Type B pancreatic cell (in vitro differentiated cells): ENCODE results near the gene LRFN2. TPM values are rescaled to one million over a fixed set of nuclear protein-coding genes. Genes with fewer than 3 reads are reported as not detected.

Experiments used
- DNase-seq: peaks from one replicate; pipeline ENCODE4 v3.0.0; 2021; ENCODE audit warnings: mixed read lengths; ENCODE audit not compliant: unreplicated experiment; ENCODE audit errors: extremely low spot score
- H3K27ac Mint-ChIP-seq: 2 replicates; pipeline ENCODE4 v1.8.0; 2021; ENCODE audit warnings: mild to moderate bottlenecking, mixed read lengths
- H3K27me3 Mint-ChIP-seq: 2 replicates; pipeline ENCODE4 v1.8.0; 2021; ENCODE audit warnings: mixed read lengths
- H3K36me3 Mint-ChIP-seq: 2 replicates; pipeline ENCODE4 v1.8.0; 2021; ENCODE audit warnings: mixed read lengths
- H3K4me1 Mint-ChIP-seq: one replicate; pipeline ENCODE4 v1.8.0; 2021; ENCODE audit warnings: mixed read lengths; ENCODE audit not compliant: unreplicated experiment
- H3K4me3 Mint-ChIP-seq: 2 replicates; pipeline ENCODE4 v1.8.0; 2021; ENCODE audit warnings: mild to moderate bottlenecking, mixed read lengths
- H3K9me3 Mint-ChIP-seq: 2 replicates; pipeline ENCODE4 v1.8.0; 2021; ENCODE audit warnings: mixed read lengths
- CTCF ChIP-seq: fragments of 200-600 bp; sonication (generic); conservative IDR thresholded peaks from 2 replicates; pipeline ENCODE4 v1.5.0; 2021; ENCODE audit warnings: antibody characterized with exemption, mild to moderate bottlenecking
- total RNA-seq: library from RNA; stranded (reverse); gene quantifications from 2 replicates; pipeline ENCODE4 v1.2.1, GENCODE V29; 2021; ENCODE audit warnings: low replicate concordance

Gene LRFN2
- total RNA-seq, 1 donor from 2014 or later: 3.4 TPM

- DNase-seq: no peak
- no peak for TF ChIP-seq CTCF
- H3K4me3 Mint-ChIP-seq: no peak overlapping the region
- peaks cover 14% of the 10 kb centered on the region for H3K4me1 Mint-ChIP-seq
- H3K9me3 Mint-ChIP-seq: no peaks in the 10 kb centered on the region
- peaks cover 14% of the 10 kb centered on the region for H3K27me3 Mint-ChIP-seq
- no peak overlapping the region for H3K27ac Mint-ChIP-seq
- H3K36me3 Mint-ChIP-seq: no peaks in the 10 kb centered on the region
Measured at GRCh38 chr6:40556881-40557280, 30.3 kb downstream of the LRFN2 start.

- DNase-seq: no peak
- Mint-ChIP-seq H3K27ac (no peak overlapping the region), H3K4me1 (peaks cover 14% of the 10 kb centered on the region), H3K36me3 (no peaks in the 10 kb centered on the region), H3K9me3 (no peaks in the 10 kb centered on the region), H3K27me3 (peaks cover 13% of the 10 kb centered on the region), H3K4me3 (no peak overlapping the region)
- no peak for TF ChIP-seq CTCF
Measured at GRCh38 chr6:40556023-40556422, 31.1 kb downstream of the LRFN2 start.

GRCh38 chr6:40555092-40555491 lies 32.1 kb downstream of the LRFN2 start:
- H3K27me3 Mint-ChIP-seq: peaks cover 10% of the 10 kb centered on the region
- H3K9me3 Mint-ChIP-seq: no peaks in the 10 kb centered on the region
- peaks cover 14% of the 10 kb centered on the region for H3K4me1 Mint-ChIP-seq
- DNase-seq: no peak
- no peak overlapping the region for H3K27ac Mint-ChIP-seq
- H3K36me3 Mint-ChIP-seq: no peaks in the 10 kb centered on the region
- no peak overlapping the region for H3K4me3 Mint-ChIP-seq
- TF ChIP-seq CTCF: no peak

- Mint-ChIP-seq H3K36me3 (no peaks in the 10 kb centered on the region), H3K4me1 (peaks cover 5% of the 10 kb centered on the region), H3K4me3 (no peak overlapping the region), H3K9me3 (no peaks in the 10 kb centered on the region), H3K27ac (no peak overlapping the region), H3K27me3 (peaks cover 8% of the 10 kb centered on the region)
- no peak for DNase-seq
- no peak for TF ChIP-seq CTCF
Measured at GRCh38 chr6:40552941-40553340, 34.2 kb downstream of the LRFN2 start.

GRCh38 chr6:40551966-40552505 lies 35.1 kb downstream of the LRFN2 start:
- Mint-ChIP-seq H3K4me3 (no peak overlapping the region), H3K9me3 (no peaks in the 10 kb centered on the region), H3K27ac (no peak overlapping the region), H3K4me1 (peaks cover 5% of the 10 kb centered on the region), H3K36me3 (no peaks in the 10 kb centered on the region), H3K27me3 (peaks cover 8% of the 10 kb centered on the region)
- DNase-seq: no peak
- no peak for TF ChIP-seq CTCF
